Mesodermal cell (in vitro differentiated cells): Measurements from ENCODE around the gene SPATS2L.

ENCODE experiments used
- H3K27ac ChIP-seq: 2 replicates; pipeline ENCODE4 v1.7.0; 2013; ENCODE audit warnings: mild to moderate bottlenecking, low read depth, low read length, moderate library complexity; ENCODE audit not compliant: severe bottlenecking
- H3K36me3 ChIP-seq: 2 replicates; pipeline ENCODE4 v1.7.1; 2013; ENCODE audit warnings: mild to moderate bottlenecking, low read length, moderate library complexity; ENCODE audit not compliant: control insufficient read depth, insufficient read depth
- H3K4me1 ChIP-seq: one replicate; pipeline ENCODE4 v1.7.1; 2013; ENCODE audit warnings: mild to moderate bottlenecking, low read length; ENCODE audit not compliant: insufficient read depth, control insufficient read depth, poor library complexity, severe bottlenecking
- H3K4me3 ChIP-seq: 2 replicates; pipeline ENCODE4 v1.7.0; 2013; ENCODE audit warnings: low read length, control low read depth, mild to moderate bottlenecking; ENCODE audit not compliant: insufficient read depth, poor library complexity, severe bottlenecking; ENCODE audit errors: extremely low read depth
- H3K9me3 ChIP-seq: 2 replicates; pipeline ENCODE4 v1.7.1; 2013; ENCODE audit warnings: mild to moderate bottlenecking, low read length, moderate library complexity; ENCODE audit not compliant: control insufficient read depth
- WGBS, 2 experiments: methylation state at CpG; one replicate each; pipeline ENCODE4 v1.1.5; 2013; ENCODE audit warnings: missing lambda C conversion rate in 2 of 2; ENCODE audit not compliant: insufficient coverage in 2 of 2; 5-methylcytosine and 5-hydroxymethylcytosine counted together

SPATS2L gene

DNA sequence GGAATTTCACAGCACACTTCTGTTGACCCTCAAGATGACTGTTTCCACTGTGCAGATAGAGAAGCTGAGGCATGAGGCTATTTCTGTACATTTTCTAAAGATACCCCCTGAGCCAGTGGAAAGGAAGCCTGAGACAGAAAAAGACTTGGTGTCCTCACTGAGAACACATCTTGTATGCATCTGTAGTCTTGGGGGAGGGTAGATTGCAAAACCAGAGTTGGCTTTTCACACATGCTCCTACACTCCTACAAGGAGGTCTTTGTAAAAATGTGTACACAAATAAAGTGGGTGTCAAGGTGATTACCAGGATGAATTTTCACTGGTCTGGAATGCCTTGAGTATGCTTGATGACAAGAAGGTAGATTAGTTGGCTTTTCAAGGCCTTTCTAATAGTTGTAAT, 105.3 kb downstream of the SPATS2L start:
- Histone ChIP-seq H3K4me3 (no peak overlapping the region), H3K4me1 (peaks cover 48% of the 10 kb centered on the region), H3K9me3 (no peaks in the 10 kb centered on the region), H3K27ac (no peak overlapping the region), H3K36me3 (peaks cover 29% of the 10 kb centered on the region)

DNA sequence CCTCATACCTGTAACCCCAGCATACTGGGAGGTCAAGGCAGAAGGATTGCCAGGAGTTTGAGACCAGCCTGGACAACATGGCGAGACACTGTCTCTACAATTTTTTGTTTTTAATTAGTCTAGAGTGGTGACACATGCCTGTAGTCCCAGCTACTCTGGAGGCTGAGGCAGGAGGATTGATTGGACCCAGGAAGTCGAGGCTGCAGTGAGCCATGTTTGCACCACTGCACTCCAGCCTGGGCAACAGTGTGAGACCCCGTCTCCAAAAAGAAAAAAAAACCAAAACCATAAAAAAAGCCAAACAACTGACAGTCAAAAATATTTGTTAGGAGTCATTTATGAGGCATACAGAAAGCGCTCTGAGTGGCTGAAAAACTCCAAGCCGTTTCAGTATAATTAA, 107.9 kb downstream of the SPATS2L start:
- H3K4me1 ChIP-seq, result peaks cover 23% of the 10 kb centered on the region
- no peak overlapping the region for H3K4me3 ChIP-seq
- no peaks in the 10 kb centered on the region for H3K9me3 ChIP-seq
- no peak overlapping the region for H3K27ac ChIP-seq
- H3K36me3 ChIP-seq, result peaks cover 54% of the 10 kb centered on the region
- WGBS, 2 experiments, result 94 to 100% methylated on average over 1 to 2 of the region's 5 CpGs

DNA sequence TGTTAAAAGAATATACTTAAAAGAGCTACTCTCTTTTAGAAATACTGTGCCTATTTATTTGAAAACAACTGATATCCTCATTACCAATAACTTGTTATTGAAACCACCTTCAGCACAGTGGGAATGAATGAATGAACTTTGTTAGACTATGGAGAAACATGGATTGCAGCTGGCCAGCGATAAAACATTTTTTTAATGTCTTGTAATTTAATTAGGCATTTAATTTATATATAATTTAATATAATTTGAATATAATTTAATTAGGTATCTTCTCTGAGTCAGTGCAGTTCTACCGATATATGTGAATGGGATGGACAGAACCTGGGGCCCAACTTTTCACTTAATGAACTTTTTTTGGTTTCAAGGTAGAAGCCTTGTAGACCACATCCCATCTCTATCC, 109.0 kb downstream of the SPATS2L start:
- no CpG with 5 or more reads among the region's 2 CpGs for WGBS, 2 experiments
- Histone ChIP-seq H3K27ac (no peak overlapping the region), H3K36me3 (peaks cover 65% of the 10 kb centered on the region), H3K4me3 (no peak overlapping the region), H3K4me1 (peaks cover 15% of the 10 kb centered on the region), H3K9me3 (no peaks in the 10 kb centered on the region)

DNA sequence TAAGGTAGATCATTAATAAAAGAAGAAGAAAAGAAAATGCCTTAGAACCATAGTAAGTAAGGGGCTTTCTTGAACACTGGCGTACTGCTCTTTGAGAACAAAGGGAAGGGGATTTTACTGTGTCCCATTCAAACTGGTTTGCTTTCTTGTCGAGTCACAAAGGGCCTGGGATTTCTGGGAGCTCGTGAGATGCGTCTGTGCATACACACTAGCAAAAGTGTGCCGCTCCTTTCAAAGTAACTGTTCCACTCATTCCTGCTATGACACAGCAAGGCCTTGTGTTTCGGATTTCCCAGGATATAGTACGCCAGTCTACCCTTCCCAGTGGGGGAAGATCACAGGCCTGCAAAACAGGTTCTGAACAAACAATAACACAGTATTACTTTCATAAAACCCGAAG, 110.4 kb downstream of the SPATS2L start:
- Histone ChIP-seq H3K9me3 (no peaks in the 10 kb centered on the region), H3K4me3 (no peak overlapping the region), H3K4me1 (peaks cover 5% of the 10 kb centered on the region), H3K27ac (peak overlapping the region; percentile 51), H3K36me3 (peaks cover 75% of the 10 kb centered on the region)
- WGBS, 2 experiments, result 83 to 90% methylated on average over 7 of the region's 8 CpGs

DNA sequence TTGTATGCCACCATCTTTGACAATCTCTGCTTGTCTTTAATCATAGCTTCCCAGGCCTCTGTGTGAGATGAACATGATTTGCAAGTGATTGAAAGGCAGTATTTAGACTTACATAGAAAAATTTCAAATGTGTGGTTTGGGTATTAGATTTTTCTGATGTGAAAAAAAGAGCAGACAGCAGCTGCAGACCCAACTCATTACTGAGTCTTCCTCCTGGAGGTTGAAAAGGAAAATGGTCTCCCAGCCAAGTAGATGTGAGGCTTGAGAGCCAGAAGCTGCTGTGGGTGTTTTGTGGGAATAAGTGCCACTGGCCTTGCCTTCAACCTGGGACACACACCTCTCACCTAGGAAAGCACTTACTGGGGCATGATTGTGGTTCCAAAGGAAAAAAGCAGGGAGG, 110.9 kb downstream of the SPATS2L start:
- Histone ChIP-seq H3K9me3 (no peaks in the 10 kb centered on the region), H3K4me1 (peaks cover 3% of the 10 kb centered on the region), H3K27ac (no peak overlapping the region), H3K36me3 (peaks cover 76% of the 10 kb centered on the region), H3K4me3 (no peak overlapping the region)

DNA sequence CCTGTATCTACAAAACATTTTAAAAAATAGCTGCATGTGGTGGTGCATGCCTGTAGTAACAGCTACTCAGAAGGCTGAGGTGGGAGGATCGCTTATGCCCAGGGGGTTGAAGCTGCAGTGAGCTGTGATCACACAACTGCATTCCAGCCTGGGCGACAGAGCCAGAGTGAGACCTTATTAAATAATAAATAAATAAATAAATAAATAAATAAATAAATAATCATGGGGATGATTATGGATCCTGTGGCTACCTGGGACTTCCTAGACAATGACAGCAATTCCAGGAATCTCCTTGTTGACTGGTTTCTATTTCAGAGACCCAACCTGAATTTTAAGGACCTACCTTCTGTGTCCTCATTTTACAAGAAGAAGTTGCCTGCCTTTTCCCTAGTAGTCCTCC, 111.9 kb downstream of the SPATS2L start:
- Histone ChIP-seq H3K4me1 (peaks cover 3% of the 10 kb centered on the region), H3K36me3 (peaks cover 81% of the 10 kb centered on the region), H3K27ac (no peak overlapping the region), H3K9me3 (no peaks in the 10 kb centered on the region), H3K4me3 (no peak overlapping the region)
- WGBS, 2 experiments, result 83% methylated on average over 1 of the region's 2 CpGs; no CpG with 5 or more reads in 1 of the 2 experiments

DNA sequence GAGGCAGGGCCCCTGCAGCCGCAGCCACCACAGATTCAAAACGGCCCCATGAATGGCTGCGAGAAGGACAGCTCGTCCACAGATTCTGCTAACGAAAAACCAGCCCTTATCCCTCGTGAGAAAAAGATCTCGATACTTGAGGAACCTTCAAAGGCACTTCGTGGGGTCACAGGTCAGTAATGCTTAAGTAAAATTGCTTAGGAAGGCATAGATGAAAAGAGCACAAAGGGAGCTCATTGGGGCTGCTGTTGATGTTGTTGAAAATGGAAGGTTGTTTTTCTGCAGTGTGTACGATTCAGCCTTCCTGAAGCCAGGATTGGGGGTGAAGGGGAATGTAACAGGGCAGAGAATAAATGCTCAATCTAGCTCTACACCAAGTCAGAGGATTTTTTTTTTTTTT, 112.8 kb downstream of the SPATS2L start:
- 94 to 95% methylated on average over 9 of the region's 9 CpGs for WGBS, 2 experiments
- Histone ChIP-seq H3K4me1 (peaks cover 3% of the 10 kb centered on the region), H3K27ac (no peak overlapping the region), H3K4me3 (no peak overlapping the region), H3K9me3 (no peaks in the 10 kb centered on the region), H3K36me3 (peaks cover 80% of the 10 kb centered on the region)

DNA sequence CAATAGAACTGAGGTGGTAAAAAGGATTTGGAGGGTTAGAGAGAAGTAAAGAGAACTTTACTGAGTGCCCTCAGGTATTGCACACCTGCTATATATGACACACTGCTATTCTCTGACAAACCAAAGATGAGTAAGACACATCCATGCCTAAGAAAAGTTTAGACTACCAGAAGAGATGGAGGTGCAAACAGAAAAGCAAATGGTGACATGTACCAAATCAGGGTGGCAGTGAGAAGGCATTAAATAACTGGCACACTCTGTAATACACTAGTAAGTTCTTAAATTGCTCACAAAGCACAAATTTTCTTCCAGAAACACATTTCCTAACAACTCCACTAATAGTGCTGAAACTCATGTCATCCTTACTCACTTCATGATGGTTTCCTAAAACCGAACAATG, 114.8 kb downstream of the SPATS2L start:
- WGBS, 2 experiments, result 88% methylated on average over 1 of the region's 1 CpG; no CpG with 5 or more reads in 1 of the 2 experiments
- H3K36me3 ChIP-seq, result peaks cover 88% of the 10 kb centered on the region
- no peak overlapping the region for H3K27ac ChIP-seq
- H3K9me3 ChIP-seq, result no peaks in the 10 kb centered on the region
- H3K4me1 ChIP-seq, result peaks cover 3% of the 10 kb centered on the region
- H3K4me3 ChIP-seq, result no peak overlapping the region

DNA sequence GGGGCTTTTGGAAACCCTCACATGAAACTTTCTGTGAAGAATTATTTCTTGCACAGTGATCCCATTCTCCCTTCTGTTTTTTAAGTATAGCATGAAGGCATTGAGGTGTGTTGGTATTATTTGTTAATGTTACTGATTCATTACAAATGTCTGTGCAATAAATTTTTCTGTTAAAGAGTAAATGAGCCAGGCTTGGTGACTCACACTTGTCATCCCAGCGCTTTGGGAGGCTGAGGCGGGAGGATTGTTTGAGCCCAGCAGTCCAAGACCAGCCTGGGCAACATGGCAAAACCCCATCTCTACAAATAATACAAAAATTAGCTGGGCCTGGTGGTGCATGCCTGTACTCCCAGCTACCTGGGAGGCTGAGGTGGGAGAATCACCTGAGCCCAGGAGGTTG, 115.6 kb downstream of the SPATS2L start:
- no CpG with 5 or more reads among the region's 2 CpGs for whole genome bisulfite sequencing, 2 experiments
- H3K27ac ChIP-seq, result no peak overlapping the region
- no peaks in the 10 kb centered on the region for H3K9me3 ChIP-seq
- H3K4me1 ChIP-seq, result no peaks in the 10 kb centered on the region
- peaks cover 81% of the 10 kb centered on the region for H3K36me3 ChIP-seq
- no peak overlapping the region for H3K4me3 ChIP-seq

DNA sequence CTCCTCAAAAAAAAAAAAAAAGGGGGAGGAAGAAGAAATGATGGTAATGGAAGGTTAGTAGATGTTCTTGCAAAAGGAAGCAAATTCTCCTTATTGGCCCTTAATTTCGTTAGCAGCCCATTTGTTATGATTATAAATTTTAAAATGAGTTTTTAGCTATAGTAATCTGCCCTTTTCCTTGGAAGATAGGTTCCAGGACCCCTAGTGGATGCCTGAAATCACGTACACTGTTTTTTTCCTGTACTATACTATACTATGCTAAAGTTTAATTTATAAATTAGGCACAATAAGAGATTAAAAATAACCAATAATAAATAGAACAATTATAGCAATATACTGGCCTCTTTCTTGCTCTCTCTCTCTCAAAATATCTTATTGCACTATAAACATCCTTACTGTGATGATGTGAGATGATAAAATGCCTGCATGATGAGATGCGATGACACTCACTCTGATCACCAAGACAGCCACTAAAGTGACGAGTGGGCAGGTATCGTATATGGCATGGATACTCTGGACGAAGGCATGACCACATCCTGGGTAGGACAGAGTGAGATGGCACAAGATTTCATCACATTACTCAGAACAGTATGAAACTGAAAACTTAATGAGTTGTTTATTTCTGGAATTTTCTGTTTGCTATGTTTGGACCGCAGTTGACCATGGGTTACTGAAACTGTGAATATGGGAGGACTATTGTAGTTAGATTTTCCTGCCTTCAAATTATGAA, 116.2 kb downstream of the SPATS2L start:
- Histone ChIP-seq H3K27ac (no peak overlapping the region), H3K36me3 (peaks cover 77% of the 10 kb centered on the region), H3K9me3 (no peaks in the 10 kb centered on the region), H3K4me3 (no peak overlapping the region), H3K4me1 (no peaks in the 10 kb centered on the region)
- WGBS, 2 experiments, result 100% methylated on average over 1 to 3 of the region's 7 CpGs

DNA sequence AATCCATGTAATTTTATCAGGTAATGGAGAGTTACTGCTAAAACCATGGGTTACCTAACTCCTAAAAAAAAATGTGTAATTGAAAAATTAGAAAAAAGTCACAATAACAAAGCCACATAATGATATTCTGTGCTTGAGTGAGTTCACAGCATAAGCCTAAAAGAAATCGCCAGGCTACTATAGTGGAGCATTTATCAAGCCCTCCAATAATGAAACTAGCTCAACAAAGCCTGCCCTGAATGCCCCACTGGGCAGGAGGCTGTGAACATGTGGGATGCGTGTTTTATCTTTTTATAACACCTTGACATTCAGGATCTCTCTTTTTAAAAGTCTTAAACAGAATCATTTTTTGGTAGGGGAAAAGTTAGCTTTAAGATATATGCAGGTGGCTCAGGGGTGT, 117.0 kb downstream of the SPATS2L start:
- no peak overlapping the region for H3K4me3 ChIP-seq
- no peaks in the 10 kb centered on the region for H3K9me3 ChIP-seq
- WGBS, 2 experiments, result no CpG with 5 or more reads among the region's 2 CpGs
- no peaks in the 10 kb centered on the region for H3K4me1 ChIP-seq
- peaks cover 76% of the 10 kb centered on the region for H3K36me3 ChIP-seq
- no peak overlapping the region for H3K27ac ChIP-seq
